Ovary (tissue), 1 donor: Measurements from ENCODE around the gene CPN2.

Source experiments
- EP300 ChIP-seq: sonication (generic); formaldehyde crosslinking; IDR thresholded peaks from one replicate; pipeline ENCODE4 v1.6.1; 2017; ENCODE audit warnings: antibody characterized with exemption
- POLR2A ChIP-seq: fragments of 450-650 bp; IDR thresholded peaks from one replicate; pipeline ENCODE4 v1.6.1; 2017; ENCODE audit warnings: antibody characterized with exemption, mild to moderate bottlenecking, moderate library complexity

- TF ChIP-seq POLR2A (no peak), EP300 (no peak)
These were observed 36.6 kb downstream of the CPN2 start for GRCh38 chr3:194314388-194315068.
